ENCODE data around the gene ZER1. TPM values are rescaled to one million over a fixed set of nuclear protein-coding genes. Genes with fewer than 3 reads are reported as not detected.
"Not testable (repeated sequence)": the region's sequence is repeated elsewhere in the genome, so short reads cannot be mapped to it uniquely, and the experiment has no call there.

Gene ZER1
- total and polyA plus RNA-seq, 2 of the 4 experiments (the other 2 are of a cell fraction) = 7.7 to 34.9 TPM

DNA sequence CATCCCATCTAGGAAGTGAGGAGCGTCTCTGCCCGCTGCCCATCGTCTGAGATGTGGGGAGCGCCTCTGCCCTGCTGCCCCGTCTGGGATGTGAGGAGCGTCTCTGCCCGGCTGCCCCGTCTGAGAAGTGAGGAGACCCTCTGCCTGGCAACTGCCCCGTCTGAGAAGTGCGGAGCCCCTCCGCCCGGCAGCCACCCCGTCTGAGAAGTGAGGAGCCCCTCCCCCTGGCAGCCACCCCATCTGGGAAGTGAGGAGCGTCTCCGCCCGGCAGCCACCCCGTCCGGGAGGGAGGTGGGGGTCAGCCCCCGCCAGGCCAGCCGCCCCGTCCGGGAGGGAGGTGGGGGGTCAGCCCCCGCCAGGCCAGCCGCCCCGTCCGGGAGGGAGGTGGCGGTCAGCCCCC, 8.4 kb upstream of the ZER1 start:
- in situ Hi-C loops (cut with MboI; ENCODE audit: low sequenced_read_pairs); DNase-seq; H3K14ac ChIP-seq (replicated peaks; ENCODE audit: low read depth, low read length); H3K36me3 ChIP-seq (ENCODE audit: control insufficient read depth, insufficient read depth, low read length); H3K4me3 ChIP-seq (ENCODE audit: insufficient read depth, low read depth, low read length); POLR2A ChIA-PET (ENCODE audit: unreplicated experiment); H2AK5ac ChIP-seq (ENCODE audit: low read depth, low read length); H3K9me1 ChIP-seq (ENCODE audit: insufficient read depth, low read length); H3K27me3 ChIP-seq (ENCODE audit: control insufficient read depth, insufficient read depth, low read length); H3K9me3 ChIP-seq (ENCODE audit: control insufficient read depth, insufficient read depth, low read length); H3K18ac ChIP-seq (ENCODE audit: low read depth, low read length); ATAC-seq (ENCODE audit: low read depth); H2AK9ac ChIP-seq (replicated peaks; ENCODE audit: low read depth, low read length, poor library complexity); H3K4ac ChIP-seq (ENCODE audit: low read depth, low read length); dilution Hi-C loops (cut with HindIII; ENCODE audit: low sequenced_read_pairs, unreplicated experiment); intact Hi-C loops (cut with micrococcal nuclease); H2BK15ac ChIP-seq (ENCODE audit: low read depth, low read length); H4K20me1 ChIP-seq (ENCODE audit: insufficient read depth, low read length); H2AFZ ChIP-seq (replicated peaks; ENCODE audit: low read length, poor library complexity); BruUV-seq (replicated peaks); H2BK20ac ChIP-seq (ENCODE audit: low read depth, low read length); H2BK120ac ChIP-seq (ENCODE audit: low read depth, low read length); H3K27ac ChIP-seq (ENCODE audit: insufficient read depth, low read length); H3K79me1 ChIP-seq (ENCODE audit: low read depth in 1 of 2, low read length in 2 of 2); H3K4me2 ChIP-seq (ENCODE audit: low read depth, low read length); H3K23ac ChIP-seq (ENCODE audit: low read depth, low read length); H4K8ac ChIP-seq (ENCODE audit: low read depth in 2 of 2, low read length in 2 of 2); H4K91ac ChIP-seq (ENCODE audit: insufficient read depth, low read depth, low read length); H4K5ac ChIP-seq (ENCODE audit: low read depth, low read length); H3K4me1 ChIP-seq (ENCODE audit: control insufficient read depth, insufficient read depth, low read length); H3K56ac ChIP-seq (ENCODE audit: extremely low read depth, insufficient read depth, low read length); H3K9ac ChIP-seq (ENCODE audit: low read depth, low read length); H2BK5ac ChIP-seq (ENCODE audit: low read depth, low read length, poor library complexity, severe bottlenecking); CTCF ChIA-PET: not testable (repeated sequence)
- WGBS, 2 experiments (ENCODE audit: extremely low coverage in 2 of 2, insufficient read length in 1 of 2) = no CpG with 5 or more reads among the region's 27 CpGs
